ENCODE results near the gene TSHZ2. TPM values are rescaled to one million over a fixed set of nuclear protein-coding genes. Genes with fewer than 3 reads are reported as not detected.

The TSHZ2 gene
- total RNA-seq, 1 donor from 2014 or later = 5.2 TPM

DNA sequence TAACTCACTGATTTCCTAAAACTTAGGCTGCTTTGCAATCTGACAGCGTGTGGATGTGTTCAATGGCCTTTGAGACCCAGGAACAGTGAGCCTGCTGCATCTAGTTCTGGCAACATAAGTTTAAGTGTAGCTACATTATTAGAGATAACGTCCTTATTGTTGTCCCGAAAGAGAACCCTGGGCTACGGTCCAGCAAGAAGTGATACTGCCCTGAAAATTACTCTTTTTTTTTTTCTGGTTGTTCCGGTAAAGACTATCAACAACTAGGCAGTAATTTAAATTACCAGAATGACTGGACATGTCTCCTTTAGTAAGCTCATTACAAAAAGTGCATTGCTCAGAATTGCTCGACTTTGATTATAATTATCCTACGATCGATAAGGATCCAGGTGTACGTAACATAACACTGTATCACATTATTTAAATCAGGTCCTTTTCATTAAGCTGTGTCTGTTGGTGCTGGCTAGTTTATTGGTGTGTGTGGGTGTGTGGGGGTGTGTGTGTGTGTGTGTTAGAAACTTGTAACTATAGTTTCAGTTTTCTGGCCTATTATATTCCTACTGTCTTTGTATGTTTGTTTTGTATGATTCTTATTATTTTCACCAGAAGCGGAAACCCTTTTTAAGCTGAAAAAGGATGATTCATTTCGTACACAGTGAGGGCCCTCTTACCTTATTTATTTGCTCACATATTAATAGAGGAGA is 3.0 kb downstream of the TSHZ2 start:
- TF ChIP-seq, protein P1, sequence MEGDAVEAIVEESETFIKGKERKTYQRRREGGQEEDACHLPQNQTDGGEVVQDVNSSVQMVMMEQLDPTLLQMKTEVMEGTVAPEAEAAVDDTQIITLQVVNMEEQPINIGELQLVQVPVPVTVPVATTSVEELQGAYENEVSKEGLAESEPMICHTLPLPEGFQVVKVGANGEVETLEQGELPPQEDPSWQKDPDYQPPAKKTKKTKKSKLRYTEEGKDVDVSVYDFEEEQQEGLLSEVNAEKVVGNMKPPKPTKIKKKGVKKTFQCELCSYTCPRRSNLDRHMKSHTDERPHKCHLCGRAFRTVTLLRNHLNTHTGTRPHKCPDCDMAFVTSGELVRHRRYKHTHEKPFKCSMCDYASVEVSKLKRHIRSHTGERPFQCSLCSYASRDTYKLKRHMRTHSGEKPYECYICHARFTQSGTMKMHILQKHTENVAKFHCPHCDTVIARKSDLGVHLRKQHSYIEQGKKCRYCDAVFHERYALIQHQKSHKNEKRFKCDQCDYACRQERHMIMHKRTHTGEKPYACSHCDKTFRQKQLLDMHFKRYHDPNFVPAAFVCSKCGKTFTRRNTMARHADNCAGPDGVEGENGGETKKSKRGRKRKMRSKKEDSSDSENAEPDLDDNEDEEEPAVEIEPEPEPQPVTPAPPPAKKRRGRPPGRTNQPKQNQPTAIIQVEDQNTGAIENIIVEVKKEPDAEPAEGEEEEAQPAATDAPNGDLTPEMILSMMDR (IDR thresholded peaks at IDR 0.05) = no peak
- Histone ChIP-seq H3K4me3 (peak overlapping the region; percentile 48), H3K27me3 (peaks cover 19% of the 10 kb centered on the region), H3K36me3 (no peaks in the 10 kb centered on the region), H3K4me1 (no peaks in the 10 kb centered on the region), H3K9me3 (no peaks in the 10 kb centered on the region), H3K27ac (no peak overlapping the region)
- ATAC-seq = no peak
- no peak for DNase-seq
- intact Hi-C loops (cut with DNase I) = no loop called here

DNA sequence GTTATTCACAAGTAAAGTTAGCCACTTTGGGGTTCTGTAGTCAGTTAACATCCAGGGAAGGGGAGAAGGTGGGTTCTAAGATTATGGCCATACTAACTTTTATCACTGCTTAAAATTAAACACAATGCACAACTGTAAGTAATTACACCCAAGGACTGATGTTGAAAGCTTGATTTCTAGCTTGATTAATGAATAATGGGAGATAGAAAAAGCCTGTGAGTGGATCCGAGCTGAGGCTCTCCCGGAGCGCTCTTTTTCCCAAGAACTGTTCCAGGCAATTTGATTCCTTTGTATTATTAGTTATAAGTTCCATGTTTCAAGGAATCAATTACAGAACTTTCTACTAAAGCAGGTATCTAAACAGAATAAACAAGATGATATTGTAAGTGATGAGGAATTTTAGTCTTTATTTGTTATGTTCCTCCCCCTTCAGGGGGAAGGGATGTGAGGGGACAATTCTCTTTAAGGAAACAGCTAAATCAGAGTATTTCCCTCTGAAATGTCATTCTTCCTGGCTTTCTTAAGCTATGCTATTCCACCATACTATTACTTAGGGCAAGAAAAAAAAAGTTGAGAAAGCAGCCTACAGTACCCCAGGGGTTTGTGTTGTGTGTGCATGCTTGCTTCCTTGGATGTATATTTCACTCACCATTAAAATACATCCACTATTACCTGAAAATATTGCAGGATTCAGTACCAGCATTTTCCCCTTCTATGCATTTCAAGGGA is 3.8 kb downstream of the TSHZ2 start:
- no peak for DNase-seq
- Histone ChIP-seq H3K4me3 (peak overlapping the region; percentile 23), H3K27ac (no peak overlapping the region), H3K9me3 (no peaks in the 10 kb centered on the region), H3K27me3 (peaks cover 16% of the 10 kb centered on the region), H3K36me3 (no peaks in the 10 kb centered on the region), H3K4me1 (no peaks in the 10 kb centered on the region)
- no peak for ATAC-seq
- intact Hi-C loops (cut with DNase I) = no loop called here
- TF ChIP-seq, protein P1 (IDR thresholded peaks at IDR 0.05) = no peak

DNA sequence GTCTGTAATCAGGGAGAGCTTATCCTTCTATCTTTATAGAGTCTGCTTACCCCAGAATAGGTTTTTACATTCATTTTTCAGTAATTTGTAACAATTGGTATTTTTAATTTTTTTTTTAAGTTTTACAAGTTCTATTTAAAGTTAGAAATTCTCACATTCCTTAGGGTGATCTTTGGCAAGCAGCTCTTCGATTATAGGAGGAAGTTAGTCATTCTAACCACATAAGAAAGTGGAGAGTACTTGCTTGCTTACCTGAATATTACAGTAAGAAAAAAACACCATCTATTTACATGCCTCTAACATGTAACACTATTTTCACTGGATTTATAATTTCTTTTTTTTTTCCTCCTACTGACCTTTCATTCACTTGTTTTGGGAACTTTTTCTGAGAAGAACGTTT is 6.7 kb downstream of the TSHZ2 start:
- Histone ChIP-seq H3K4me3 (no peak overlapping the region), H3K27me3 (peaks cover 1% of the 10 kb centered on the region), H3K9me3 (no peaks in the 10 kb centered on the region), H3K27ac (no peak overlapping the region), H3K36me3 (no peaks in the 10 kb centered on the region), H3K4me1 (no peaks in the 10 kb centered on the region)
- TF ChIP-seq, protein P1 (IDR thresholded peaks at IDR 0.05) = no peak
- intact Hi-C loops (cut with DNase I) = no loop called here
- no peak for DNase-seq
- ATAC-seq = no peak

DNA sequence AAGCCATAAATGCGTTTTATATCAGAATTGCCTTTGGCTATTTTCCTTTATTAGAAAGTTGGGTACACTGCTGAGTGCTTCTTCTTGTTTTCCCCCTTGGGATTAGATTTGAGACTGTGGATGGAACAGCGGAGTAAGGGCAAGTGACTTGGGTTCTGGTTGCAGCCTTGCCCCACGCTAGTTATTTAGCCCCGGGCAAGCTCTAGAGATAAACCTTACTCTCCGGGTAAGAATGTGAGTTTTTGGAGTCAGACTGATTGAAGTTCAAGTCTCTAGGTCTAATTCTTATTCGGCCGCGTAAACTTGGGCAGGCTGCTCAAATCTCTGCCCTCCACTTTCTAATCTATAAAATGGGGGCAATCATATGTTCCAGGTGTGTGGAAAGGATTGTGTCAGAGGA is 8.9 kb downstream of the TSHZ2 start:
- Histone ChIP-seq H3K4me3 (no peak overlapping the region), H3K4me1 (no peaks in the 10 kb centered on the region), H3K36me3 (no peaks in the 10 kb centered on the region), H3K9me3 (no peaks in the 10 kb centered on the region), H3K27me3 (no peaks in the 10 kb centered on the region), H3K27ac (no peak overlapping the region)
- TF ChIP-seq, protein P1 (IDR thresholded peaks at IDR 0.05) = no peak
- intact Hi-C loops (cut with DNase I) = no loop called here
- ATAC-seq (no peak), DNase-seq (no peak)

DNA sequence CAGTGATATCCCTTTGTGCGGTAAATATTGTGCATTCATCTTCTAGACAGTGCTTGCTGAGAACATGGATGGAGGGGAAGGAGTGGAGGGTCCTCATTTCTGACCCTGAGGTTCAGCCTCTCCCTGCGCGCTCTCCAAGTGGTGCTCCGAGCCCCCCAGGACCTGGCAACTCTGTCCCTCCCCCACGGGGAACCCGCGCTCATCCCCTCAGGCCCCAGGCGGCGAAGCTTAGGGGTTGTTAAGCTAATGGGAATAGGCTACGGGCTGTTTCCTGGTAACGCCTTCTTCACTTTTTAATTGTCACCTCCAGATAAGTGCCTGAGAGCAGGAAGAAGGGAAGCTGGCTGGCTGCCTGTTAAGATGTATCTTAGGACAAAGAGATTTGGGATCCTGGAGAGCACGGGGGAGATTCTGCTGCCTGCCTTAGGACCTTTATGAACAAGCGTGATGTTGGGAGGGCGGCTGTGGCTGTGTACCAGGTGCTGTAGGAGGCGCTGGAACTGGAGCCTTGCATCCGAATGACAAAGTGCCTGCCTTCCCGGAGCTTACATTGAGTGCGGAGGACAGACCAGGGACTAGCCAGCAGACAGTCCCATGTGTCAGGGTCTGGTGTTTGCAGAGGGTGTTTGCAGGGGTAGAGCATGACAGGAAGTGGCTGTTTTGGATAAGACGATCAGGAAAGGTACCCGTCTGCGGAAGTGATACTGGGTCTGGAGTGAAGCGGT is 11.7 kb downstream of the TSHZ2 start:
- TF ChIP-seq, protein P1 (IDR thresholded peaks at IDR 0.05) = no peak
- Histone ChIP-seq H3K27me3 (no peaks in the 10 kb centered on the region), H3K4me1 (no peaks in the 10 kb centered on the region), H3K27ac (no peak overlapping the region), H3K9me3 (no peaks in the 10 kb centered on the region), H3K36me3 (no peaks in the 10 kb centered on the region), H3K4me3 (no peak overlapping the region)
- peak; percentile 9 for ATAC-seq
- no peak for DNase-seq
- intact Hi-C loops (cut with DNase I) = no loop called here

Measured in upper lobe of right lung (tissue), 1 donor.